T-helper 1 cell treated with Interleukin-12 subunit alpha and Interleukin-12 subunit beta and Interleukin-4 antibody, amounts not matched to agents 30 μg/mL and 1 μg/mL, for 36 hours (primary cell): Measurements from ENCODE around the gene TBPL2.

Experiments used
- H3K27ac Mint-ChIP-seq: one replicate; pipeline ENCODE4 v1.8.0; 2021; ENCODE audit warnings: mild to moderate bottlenecking, mixed read lengths
- H3K27me3 Mint-ChIP-seq: one replicate; pipeline ENCODE4 v1.8.0; 2021; ENCODE audit warnings: low read depth, mixed read lengths
- H3K36me3 Mint-ChIP-seq: one replicate; pipeline ENCODE4 v1.8.0; 2021; ENCODE audit warnings: low read depth, mixed read lengths
- H3K4me1 Mint-ChIP-seq: one replicate; pipeline ENCODE4 v1.8.0; 2021; ENCODE audit warnings: low read depth, mixed read lengths
- H3K4me3 Mint-ChIP-seq: one replicate; pipeline ENCODE4 v1.8.0; 2021; ENCODE audit warnings: mild to moderate bottlenecking, moderate library complexity, mixed read lengths
- H3K9me3 Mint-ChIP-seq: one replicate; pipeline ENCODE4 v1.8.0; 2021; ENCODE audit warnings: mixed read lengths

The TBPL2 gene

DNA sequence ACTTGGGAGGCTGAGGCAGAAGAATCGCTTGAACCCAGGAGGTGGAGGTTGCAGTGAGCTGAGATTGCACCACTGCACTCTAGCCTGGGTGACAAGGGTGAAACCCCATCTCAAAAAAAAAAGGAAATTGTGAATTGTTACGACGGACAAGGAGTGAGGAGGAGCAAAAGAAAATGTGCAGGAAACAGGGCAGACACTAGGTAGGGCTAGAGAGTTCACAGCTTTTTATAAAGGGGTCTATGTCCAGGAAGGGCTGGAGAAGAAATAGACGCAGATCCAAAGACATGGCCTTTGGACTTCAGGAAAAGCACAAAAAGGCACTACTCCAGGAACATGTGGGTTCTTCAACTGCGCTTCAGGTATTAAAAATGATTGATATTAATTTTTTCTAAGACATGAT lies 63.2 kb downstream of the TBPL2 start:
- H3K4me1 Mint-ChIP-seq, result peaks cover 19% of the 10 kb centered on the region
- H3K4me3 Mint-ChIP-seq, result no peak overlapping the region
- no peaks in the 10 kb centered on the region for H3K27me3 Mint-ChIP-seq
- H3K27ac Mint-ChIP-seq, result no peak overlapping the region
- H3K36me3 Mint-ChIP-seq, result peaks cover 35% of the 10 kb centered on the region
- no peaks in the 10 kb centered on the region for H3K9me3 Mint-ChIP-seq

DNA sequence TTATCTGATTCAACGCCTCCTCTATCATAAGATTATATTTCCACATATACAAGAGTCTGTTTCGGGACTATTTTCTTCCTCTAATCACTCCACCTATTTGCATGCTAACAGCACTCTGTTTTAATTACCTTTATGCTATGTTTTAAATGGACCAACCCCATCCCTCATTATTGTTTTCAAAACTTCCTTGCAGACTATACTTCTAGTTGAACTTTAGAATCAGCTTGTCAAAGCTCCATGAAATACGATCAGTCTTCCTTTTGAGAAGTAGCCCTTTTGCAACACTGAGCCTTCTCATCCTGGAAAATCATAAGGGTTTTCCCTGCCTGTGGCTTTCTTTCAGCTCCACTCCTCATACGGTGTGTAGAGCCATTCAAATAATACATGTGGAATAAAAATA lies 65.6 kb downstream of the TBPL2 start:
- Mint-ChIP-seq H3K4me1 (peaks cover 22% of the 10 kb centered on the region), H3K4me3 (peak overlapping the region; percentile 43), H3K27me3 (no peaks in the 10 kb centered on the region)

DNA sequence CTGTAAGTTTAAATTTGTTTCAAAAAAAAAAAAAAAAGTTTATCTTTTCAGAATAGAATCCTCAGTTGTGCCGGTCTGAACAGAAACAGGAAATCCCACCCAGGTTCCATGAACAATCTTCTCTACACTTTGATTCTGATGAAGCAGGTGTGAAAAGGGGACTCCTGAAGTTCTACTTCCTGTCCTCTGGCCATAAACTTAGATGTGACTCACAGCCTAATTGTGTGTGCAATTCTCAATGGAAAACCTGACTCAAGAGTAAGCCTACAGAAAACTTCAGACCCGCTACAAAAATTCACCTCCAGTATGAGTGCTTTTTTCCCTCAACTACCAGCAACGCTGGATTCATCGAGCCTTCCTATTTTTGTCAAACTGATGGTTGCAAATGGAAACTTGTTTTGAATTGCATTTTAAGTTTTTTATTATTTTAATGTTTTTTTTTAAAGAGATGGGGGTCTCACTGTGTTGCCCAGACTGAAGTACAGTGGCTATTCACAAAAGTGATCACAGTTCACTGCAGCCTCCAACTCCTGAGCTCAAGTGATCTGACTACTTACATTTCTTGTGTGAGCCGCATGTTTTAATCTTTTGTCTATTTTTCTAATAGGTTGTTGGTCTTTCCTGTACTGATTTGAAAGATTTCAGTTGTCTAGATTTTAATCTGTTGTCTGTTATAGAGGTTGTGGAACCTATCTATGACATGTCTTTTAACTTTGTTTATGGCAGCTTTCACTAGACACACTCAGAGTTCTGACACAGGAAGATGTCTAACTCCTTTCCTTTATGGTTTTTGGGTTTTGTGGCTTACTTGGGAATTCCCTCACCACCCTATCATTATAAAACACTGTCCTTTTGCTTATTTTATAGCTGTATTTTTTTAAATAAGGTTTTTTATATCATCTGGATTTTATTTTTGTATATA lies 66.4 kb downstream of the TBPL2 start:
- H3K4me3 Mint-ChIP-seq, result peak overlapping the region; percentile 73
- peaks cover 33% of the 10 kb centered on the region for H3K36me3 Mint-ChIP-seq
- H3K27me3 Mint-ChIP-seq, result no peaks in the 10 kb centered on the region
- peak overlapping the region; percentile 93 for H3K27ac Mint-ChIP-seq
- H3K9me3 Mint-ChIP-seq, result no peaks in the 10 kb centered on the region
- peaks cover 22% of the 10 kb centered on the region for H3K4me1 Mint-ChIP-seq

More for the DNA sequence above, 65.6 kb downstream of the TBPL2 start:
- peaks cover 29% of the 10 kb centered on the region for H3K36me3 Mint-ChIP-seq
- H3K9me3 Mint-ChIP-seq, result no peaks in the 10 kb centered on the region
- H3K27ac Mint-ChIP-seq, result peak overlapping the region; percentile 17

DNA sequence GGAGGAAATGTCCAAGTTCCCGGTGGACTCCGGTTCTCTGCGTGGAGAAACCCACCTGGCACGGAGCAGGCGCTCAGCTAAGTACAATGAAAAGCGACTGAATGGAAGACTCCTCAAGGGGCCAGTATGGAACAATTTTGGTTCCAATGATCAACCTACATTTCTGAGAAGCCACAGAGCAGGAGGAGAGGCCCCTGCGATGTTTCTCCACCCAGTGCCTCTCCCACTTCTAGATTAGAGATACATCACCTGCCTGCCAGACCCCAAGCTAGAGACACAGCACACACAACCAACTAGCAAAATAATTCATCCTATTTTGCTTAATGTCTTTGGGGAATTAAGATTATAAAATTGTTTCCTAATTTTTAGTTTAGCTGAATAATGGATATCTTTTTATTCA lies 67.6 kb downstream of the TBPL2 start:
- Mint-ChIP-seq H3K27me3 (no peaks in the 10 kb centered on the region), H3K27ac (no peak overlapping the region), H3K4me3 (no peak overlapping the region), H3K36me3 (peaks cover 33% of the 10 kb centered on the region), H3K4me1 (peaks cover 22% of the 10 kb centered on the region), H3K9me3 (no peaks in the 10 kb centered on the region)

DNA sequence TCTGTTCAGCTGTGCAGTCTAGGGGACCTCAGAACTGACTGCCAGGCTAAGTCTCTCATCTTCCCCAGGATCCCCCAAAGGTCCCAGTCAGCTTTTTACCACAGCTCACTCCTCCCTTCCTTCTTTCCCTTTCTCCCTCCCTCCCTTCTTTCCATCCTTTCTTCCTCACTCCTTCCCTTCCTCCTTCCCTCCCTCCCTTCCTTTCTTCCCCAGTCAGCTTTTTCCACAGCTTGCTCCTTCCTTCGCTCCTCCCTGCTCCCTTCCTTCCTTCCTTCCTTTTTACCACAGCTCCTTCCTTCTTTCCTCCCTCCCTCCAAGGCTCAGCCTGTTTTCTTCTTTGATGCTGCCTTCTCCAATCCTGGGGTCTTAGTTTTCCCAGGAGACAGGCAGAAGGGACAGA lies 68.0 kb downstream of the TBPL2 start:
- Mint-ChIP-seq H3K4me3 (no peak overlapping the region), H3K27me3 (no peaks in the 10 kb centered on the region), H3K36me3 (peaks cover 31% of the 10 kb centered on the region), H3K9me3 (no peaks in the 10 kb centered on the region), H3K27ac (peak overlapping the region; percentile 47), H3K4me1 (peaks cover 22% of the 10 kb centered on the region)

DNA sequence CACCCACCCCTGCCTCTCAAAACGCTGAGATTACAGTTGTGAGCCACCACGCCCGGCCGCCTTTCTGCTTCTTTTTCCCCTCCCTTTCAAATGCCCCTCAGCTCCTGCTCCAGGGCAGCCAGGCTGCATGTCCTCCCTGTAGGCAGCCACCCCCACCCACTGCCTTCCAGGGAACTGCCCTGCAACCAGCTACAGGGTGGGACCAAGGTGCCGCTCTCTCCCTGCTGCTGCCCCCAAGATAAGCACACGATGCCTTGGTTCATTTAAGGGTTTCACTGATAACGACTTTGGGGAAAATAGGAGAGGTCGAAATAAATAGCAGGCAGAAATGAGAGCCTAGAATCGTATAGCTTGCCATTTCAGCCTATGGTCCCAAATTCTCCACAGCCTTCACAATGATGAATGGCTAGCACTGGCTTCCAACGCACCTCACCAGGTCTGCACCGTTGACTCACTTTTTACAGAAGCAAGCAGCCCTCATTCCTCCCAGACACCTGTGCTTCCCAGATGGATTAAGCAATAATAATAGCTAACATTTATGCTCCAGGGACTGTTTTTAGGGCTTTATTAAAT lies 69.4 kb downstream of the TBPL2 start:
- Mint-ChIP-seq H3K9me3 (no peaks in the 10 kb centered on the region), H3K27ac (no peak overlapping the region), H3K36me3 (peaks cover 23% of the 10 kb centered on the region), H3K4me1 (peaks cover 22% of the 10 kb centered on the region), H3K4me3 (no peak overlapping the region), H3K27me3 (no peaks in the 10 kb centered on the region)

DNA sequence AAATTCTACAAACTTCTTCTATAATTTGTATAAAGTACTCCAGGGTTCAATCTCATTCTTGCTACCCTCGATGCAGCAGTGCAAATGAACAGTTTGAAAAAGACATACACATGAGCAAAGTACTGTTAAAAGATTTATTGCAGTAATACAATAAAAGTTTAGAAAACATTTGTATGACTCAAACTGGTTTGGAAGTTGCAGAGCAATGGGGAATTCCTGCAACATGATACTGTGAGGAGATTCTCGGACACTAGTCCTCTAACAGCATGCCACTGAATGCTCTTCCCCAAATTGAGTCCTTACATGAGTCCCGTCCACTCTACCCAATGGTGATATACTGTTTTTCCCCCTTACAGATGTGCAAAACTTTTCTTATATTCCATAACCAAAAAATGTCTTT lies 74.1 kb downstream of the TBPL2 start:
- H3K4me3 Mint-ChIP-seq, result no peak overlapping the region
- H3K4me1 Mint-ChIP-seq, result peaks cover 10% of the 10 kb centered on the region
- H3K27me3 Mint-ChIP-seq, result no peaks in the 10 kb centered on the region
- H3K36me3 Mint-ChIP-seq, result peaks cover 24% of the 10 kb centered on the region
- H3K27ac Mint-ChIP-seq, result no peak overlapping the region
- no peaks in the 10 kb centered on the region for H3K9me3 Mint-ChIP-seq
